H1 (cell line): ENCODE results near the gene ITGB2. TPM values are rescaled to one million over a fixed set of nuclear protein-coding genes. Genes with fewer than 3 reads are reported as not detected.

Source experiments
- SP4 ChIP-seq: IDR thresholded peaks from 2 replicates; pipeline ENCODE4 v1.6.1; 2012; ENCODE audit warnings: low read length, inconsistent platforms
- polyA plus RNA-seq, 7 experiments: library from polyadenylated mRNA; depleted of rRNA in 3 of 7; stranded (reverse) in 5 of 7; unstranded in 2 of 7; fragments of >200 nt in 5 of 7; fragments of 200-250 nt in 2 of 7; gene quantifications; 1 replicate in 5 of 7; 2 replicates in 1 of 7; 4 replicates in 1 of 7; pipeline versions ENCODE4 v1.2.1 to v1.2.3, GENCODE V29; 2011 to 2013; ENCODE audit warnings: missing spikeins in 2 of 7, mixed read lengths in 2 of 7
- total RNA-seq: library from RNA; stranded (reverse); fragmentation: NEBNext Ultra II Directional; extraction: Animal tissue kit (Norgen Biotek cat#: 25700); gene quantifications from 2 replicates; pipeline ENCODE4 v1.2.1, GENCODE V29; 2021

The ITGB2 gene
- total and polyA plus RNA-seq, 2 of the 8 experiments (the other 6 are each of a cell fraction or from before 2014, with no cell fraction given): 0.24 to 0.63 TPM

GRCh38 chr21:44842721-44843445, 77.8 kb downstream of the ITGB2 start (continued):
- no peak for TF ChIP-seq SP4
